ENCODE data around the gene KCND3.
A peak's percentile ranks its signal among the peaks of the same experiment; 100 is the strongest.

The KCND3 gene

GRCh38 chr1:111988743-111989453, 570 bp downstream of the KCND3 start:
- no peak for DNase-seq (ENCODE audit: low read depth)

GRCh38 chr1:111988377-111988742, 1.1 kb downstream of the KCND3 start:
- DNase-seq (ENCODE audit: low read depth): no peak

GRCh38 chr1:111987502-111987901, 2.0 kb downstream of the KCND3 start:
- DNase-seq (ENCODE audit: low read depth): no peak

- no peak for DNase-seq (ENCODE audit: low read depth)
These were observed 6.0 kb downstream of the KCND3 start for GRCh38 chr1:111983500-111983899.

GRCh38 chr1:111982428-111982827, 7.0 kb downstream of the KCND3 start:
- DNase-seq (ENCODE audit: low read depth): no peak

GRCh38 chr1:111981871-111982270, 7.6 kb downstream of the KCND3 start:
- DNase-seq (ENCODE audit: low read depth): no peak

GRCh38 chr1:111981090-111981489, 8.4 kb downstream of the KCND3 start:
- DNase-seq (ENCODE audit: low read depth): no peak

- DNase-seq (ENCODE audit: low read depth): no peak
These were observed 8.8 kb downstream of the KCND3 start for GRCh38 chr1:111980686-111981085.

GRCh38 chr1:111978695-111979094, 10.8 kb downstream of the KCND3 start:
- DNase-seq (ENCODE audit: low read depth): no peak

- DNase-seq (ENCODE audit: low read depth): no peak
These were observed 12.1 kb downstream of the KCND3 start for GRCh38 chr1:111977378-111977777.

- no peak for DNase-seq (ENCODE audit: low read depth)
These were observed 12.6 kb downstream of the KCND3 start for GRCh38 chr1:111976842-111977241.

- DNase-seq (ENCODE audit: low read depth): peak; percentile 5
These were observed 13.1 kb downstream of the KCND3 start for GRCh38 chr1:111976332-111976731.

- DNase-seq (ENCODE audit: low read depth): no peak
These were observed 16.2 kb downstream of the KCND3 start for GRCh38 chr1:111973150-111973790.

- DNase-seq (ENCODE audit: low read depth): no peak
These were observed 18.1 kb downstream of the KCND3 start for GRCh38 chr1:111971396-111971795.

GRCh38 chr1:111968511-111968910, 21.0 kb downstream of the KCND3 start:
- no peak for DNase-seq (ENCODE audit: low read depth)

GRCh38 chr1:111967886-111968285, 21.6 kb downstream of the KCND3 start:
- DNase-seq (ENCODE audit: low read depth): no peak

- no peak for DNase-seq (ENCODE audit: low read depth)
These were observed 22.3 kb downstream of the KCND3 start for GRCh38 chr1:111967067-111967690.

GRCh38 chr1:111965781-111966443, 23.6 kb downstream of the KCND3 start:
- no peak for DNase-seq (ENCODE audit: low read depth)

- no peak for DNase-seq (ENCODE audit: low read depth)
These were observed 25.3 kb downstream of the KCND3 start for GRCh38 chr1:111963985-111964738.

- no peak for DNase-seq (ENCODE audit: low read depth)
These were observed 27.5 kb downstream of the KCND3 start for GRCh38 chr1:111961773-111962565.

- DNase-seq (ENCODE audit: low read depth): no peak
These were observed 28.5 kb downstream of the KCND3 start for GRCh38 chr1:111961016-111961415.
